ENCODE data around the gene COLGALT1. TPM values are rescaled to one million over a fixed set of nuclear protein-coding genes. Genes with fewer than 3 reads are reported as not detected.
"Not testable (repeated sequence)": the region's sequence is repeated elsewhere in the genome, so short reads cannot be mapped to it uniquely, and the experiment has no call there.

The COLGALT1 gene
- total RNA-seq, 1 experiment from 2014 or later, result 79.1 TPM

- CTCF ChIA-PET, result interaction anchor here (0.7 to 1.0 kb wide), 2 partner anchors 41 to 157 kb away, joined by 3 to 7 read pairs; partner anchors contain the start of gene SLC27A1
- no peak for TF ChIP-seq CTCF (IDR thresholded peaks at IDR 0.05; ENCODE audit: unreplicated experiment)
- H3K27me3 Mint-ChIP-seq (ENCODE audit: unreplicated experiment), result no peaks in the 10 kb centered on the region
- peak; percentile 78 for DNase-seq
- no TSS peak for BruUV-seq (replicated peaks)
- no peaks in the 10 kb centered on the region for H3K9me3 Mint-ChIP-seq (ENCODE audit: low read depth, unreplicated experiment)
- peaks cover 67% of the 10 kb centered on the region for H3K36me3 Mint-ChIP-seq (ENCODE audit: insufficient read depth, unreplicated experiment)
- peak overlapping the region; percentile 77 for H3K27ac Mint-ChIP-seq (ENCODE audit: unreplicated experiment)
- H3K4me3 Mint-ChIP-seq (ENCODE audit: low read depth, unreplicated experiment), result peak overlapping the region; percentile 72
- peaks cover 6% of the 10 kb centered on the region for H3K4me1 Mint-ChIP-seq (ENCODE audit: low read depth, unreplicated experiment)
- intact Hi-C loops (cut with micrococcal nuclease; ENCODE audit: unreplicated experiment), result loop anchor here (5.0 kb wide), 1 partner anchor 35 kb away; no protein-coding TSS in a partner anchor
Observed at GRCh38 chr19:17511724-17512573, 43.5 kb upstream of the COLGALT1 start.

GRCh38 chr19:17512574-17512939 lies 42.9 kb upstream of the COLGALT1 start:
- Mint-ChIP-seq H3K27me3 (ENCODE audit: unreplicated experiment) (no peaks in the 10 kb centered on the region), H3K9me3 (ENCODE audit: low read depth, unreplicated experiment) (no peaks in the 10 kb centered on the region), H3K36me3 (ENCODE audit: insufficient read depth, unreplicated experiment) (peaks cover 70% of the 10 kb centered on the region), H3K4me3 (ENCODE audit: low read depth, unreplicated experiment) (peak overlapping the region; percentile 72), H3K27ac (ENCODE audit: unreplicated experiment) (peak overlapping the region; percentile 50), H3K4me1 (ENCODE audit: low read depth, unreplicated experiment) (peaks cover 6% of the 10 kb centered on the region)
- intact Hi-C loops (cut with micrococcal nuclease; ENCODE audit: unreplicated experiment), result loop anchor here (5.0 kb wide), 1 partner anchor 35 kb away; no protein-coding TSS in a partner anchor
- no peak for TF ChIP-seq CTCF (IDR thresholded peaks at IDR 0.05; ENCODE audit: unreplicated experiment)
- CTCF ChIA-PET, result no interaction called here
- BruUV-seq (replicated peaks), result TSS peak; percentile 11
- DNase-seq, result no peak

GRCh38 chr19:17515408-17516149 lies 39.9 kb upstream of the COLGALT1 start:
- H3K36me3 Mint-ChIP-seq (ENCODE audit: insufficient read depth, unreplicated experiment), result peaks cover 49% of the 10 kb centered on the region
- no peak overlapping the region for H3K27ac Mint-ChIP-seq (ENCODE audit: unreplicated experiment)
- CTCF ChIA-PET, result interaction anchor here (0.8 kb wide), 1 partner anchor 12 kb away, joined by 3 read pairs; no protein-coding TSS in a partner anchor
- TF ChIP-seq CTCF (IDR thresholded peaks at IDR 0.05; ENCODE audit: unreplicated experiment), result no peak
- intact Hi-C loops (cut with micrococcal nuclease; ENCODE audit: unreplicated experiment), result no loop called here
- DNase-seq, result no peak
- no peak overlapping the region for H3K4me3 Mint-ChIP-seq (ENCODE audit: low read depth, unreplicated experiment)
- H3K27me3 Mint-ChIP-seq (ENCODE audit: unreplicated experiment), result no peaks in the 10 kb centered on the region
- BruUV-seq (replicated peaks), result no TSS peak
- H3K4me1 Mint-ChIP-seq (ENCODE audit: low read depth, unreplicated experiment), result no peaks in the 10 kb centered on the region
- no peaks in the 10 kb centered on the region for H3K9me3 Mint-ChIP-seq (ENCODE audit: low read depth, unreplicated experiment)

DNA sequence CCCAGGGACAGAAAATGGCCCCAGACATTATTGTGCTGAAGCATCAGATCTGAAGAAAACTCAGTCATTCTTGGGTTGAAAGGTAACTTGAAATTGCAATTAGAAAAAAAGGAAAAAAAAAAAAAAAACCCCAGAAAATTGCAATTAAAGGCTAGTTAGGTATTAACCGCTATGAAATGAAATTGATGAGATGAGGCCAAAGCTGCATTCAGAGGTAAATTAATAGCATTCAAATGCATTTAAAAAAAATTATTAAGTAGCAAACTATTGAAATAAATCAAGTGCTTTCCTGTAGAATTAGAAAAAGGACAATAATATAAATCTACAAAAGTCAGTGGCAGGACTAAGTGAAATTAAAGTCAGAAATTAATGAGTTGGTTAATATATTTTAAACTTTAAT lies 37.6 kb upstream of the COLGALT1 start:
- Mint-ChIP-seq H3K4me3 (ENCODE audit: low read depth, unreplicated experiment) (no peak overlapping the region), H3K4me1 (ENCODE audit: low read depth, unreplicated experiment) (no peaks in the 10 kb centered on the region), H3K36me3 (ENCODE audit: insufficient read depth, unreplicated experiment) (peaks cover 36% of the 10 kb centered on the region), H3K27ac (ENCODE audit: unreplicated experiment) (no peak overlapping the region), H3K27me3 (ENCODE audit: unreplicated experiment) (no peaks in the 10 kb centered on the region), H3K9me3 (ENCODE audit: low read depth, unreplicated experiment) (no peaks in the 10 kb centered on the region)
- BruUV-seq (replicated peaks), result no TSS peak
- no peak for DNase-seq
- CTCF ChIA-PET, result interaction anchor here (0.9 kb wide), 1 partner anchor 12 kb away, joined by 5 read pairs; no protein-coding TSS in a partner anchor
- intact Hi-C loops (cut with micrococcal nuclease; ENCODE audit: unreplicated experiment), result no loop called here
- no peak for TF ChIP-seq CTCF (IDR thresholded peaks at IDR 0.05; ENCODE audit: unreplicated experiment)

DNA sequence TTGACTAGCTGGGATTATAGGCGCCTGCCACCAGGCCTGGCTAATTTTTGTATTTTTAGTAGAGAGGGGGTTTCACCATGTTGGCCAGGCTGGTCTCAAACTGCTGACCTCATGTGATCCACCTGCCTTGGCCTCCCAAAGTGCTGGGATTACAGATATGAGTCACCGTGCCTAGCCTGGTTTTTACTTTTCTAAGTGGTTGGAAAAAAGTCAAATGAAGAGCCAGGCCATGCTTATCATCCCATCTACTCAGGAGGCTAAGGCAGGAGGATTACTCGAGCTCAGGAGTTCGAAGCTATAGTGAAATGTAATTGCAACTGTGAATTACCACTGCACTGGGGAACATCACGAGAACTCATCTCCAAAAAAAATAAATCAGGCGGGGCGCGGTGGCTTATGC lies 36.8 kb upstream of the COLGALT1 start:
- CTCF ChIA-PET; H3K9me3 Mint-ChIP-seq (ENCODE audit: low read depth, unreplicated experiment); BruUV-seq (replicated peaks); H3K4me3 Mint-ChIP-seq (ENCODE audit: low read depth, unreplicated experiment); H3K27me3 Mint-ChIP-seq (ENCODE audit: unreplicated experiment); DNase-seq; H3K4me1 Mint-ChIP-seq (ENCODE audit: low read depth, unreplicated experiment); H3K27ac Mint-ChIP-seq (ENCODE audit: unreplicated experiment); intact Hi-C loops (cut with micrococcal nuclease; ENCODE audit: unreplicated experiment): not testable (repeated sequence)
- peaks cover 38% of the 10 kb centered on the region for H3K36me3 Mint-ChIP-seq (ENCODE audit: insufficient read depth, unreplicated experiment)

All from Calu3 (cell line).